A673 (cell line): ENCODE results near the gene CDK2AP2. TPM values are rescaled to one million over a fixed set of nuclear protein-coding genes. Genes with fewer than 3 reads are reported as not detected.

Source experiments
- BruUV-seq: library from RNA; stranded (reverse); fragments of 400-500 nt; replicated peaks from 2 replicates; lab custom pipeline; 2021; lab: Mats Ljungman, UMichigan
- CTCF ChIA-PET: fragments of 300-600 bp; sonication (Branson Sonifier 250); formaldehyde crosslinking; loops from one replicate; lab custom pipeline; 2022; ENCODE audit warnings: antibody characterized with exemption; lab: Charles Lee
- POLR2A ChIA-PET: fragments of 300-600 bp; sonication (Branson Sonifier 250); formaldehyde crosslinking; loops from one replicate; lab custom pipeline; 2022; ENCODE audit warnings: antibody characterized with exemption; ENCODE audit not compliant: low non-redundant PET; lab: Charles Lee
- DNase-seq: peaks from one replicate; pipeline ENCODE4 v3.0.0-alpha.2; 2015; ENCODE audit warnings: low spot score
- H3K27ac ChIP-seq: fragments of 200-600 bp; sonication (generic); 2 replicates; pipeline ENCODE4 v1.5.1; 2016; ENCODE audit warnings: mixed run types, low read depth, mild to moderate bottlenecking, mixed read lengths, antibody characterized with exemption, low read length; ENCODE audit not compliant: poor library complexity, severe bottlenecking
- H3K27me3 ChIP-seq: fragments of 200-600 bp; sonication (generic); replicated peaks from 2 replicates; pipeline ENCODE4 v1.6.1; 2017; ENCODE audit warnings: mixed run types, low read depth, mild to moderate bottlenecking, mixed read lengths, antibody characterized with exemption, low read length; ENCODE audit not compliant: insufficient read depth, poor library complexity
- H3K36me3 ChIP-seq: fragments of 200-600 bp; sonication (generic); 2 replicates; pipeline ENCODE4 v1.6.1; 2016; ENCODE audit warnings: mixed run types, mild to moderate bottlenecking, mixed read lengths, antibody characterized with exemption, low read length; ENCODE audit not compliant: insufficient read depth, poor library complexity, severe bottlenecking
- H3K4me1 ChIP-seq: fragments of 200-600 bp; sonication (generic); 2 replicates; pipeline ENCODE4 v1.6.1; 2017; ENCODE audit warnings: mixed run types, mild to moderate bottlenecking, mixed read lengths, antibody characterized with exemption, low read length; ENCODE audit not compliant: insufficient read depth, poor library complexity, severe bottlenecking
- H3K4me3 ChIP-seq: fragments of 200-600 bp; sonication (generic); 2 replicates; pipeline ENCODE4 v1.5.1; 2016; ENCODE audit warnings: low read depth, mixed run types, mild to moderate bottlenecking, mixed read lengths, low read length; ENCODE audit not compliant: poor library complexity, severe bottlenecking
- H3K9me3 ChIP-seq: fragments of 200-600 bp; sonication (generic); 2 replicates; pipeline ENCODE4 v1.6.1; 2016; ENCODE audit warnings: mixed run types, low read depth, mild to moderate bottlenecking, mixed read lengths, antibody characterized with exemption, low read length; ENCODE audit not compliant: poor library complexity, severe bottlenecking
- EZH2 ChIP-seq: fragments of 200-600 bp; sonication (generic); IDR thresholded peaks from 2 replicates; pipeline ENCODE4 v1.6.1; 2017; ENCODE audit warnings: borderline replicate concordance, low read depth, mild to moderate bottlenecking, mixed read lengths, antibody characterized with exemption, low read length; ENCODE audit not compliant: poor library complexity, severe bottlenecking
- intact Hi-C: fragments of 100-400 bp; cut with micrococcal nuclease; formaldehyde crosslinking; loops from one replicate; pipeline ENCODE4 v1.10.0; 2022; ENCODE audit not compliant: unreplicated experiment
- total RNA-seq: library from RNA; stranded (reverse); gene quantifications from 2 replicates; pipeline ENCODE4 v1.2.3, GENCODE V29; 2021
- TF ChIP-seq, protein P1 (sequence below): fragments of 300-800, 200-600 bp; sonication (generic); conservative IDR thresholded peaks from 2 replicates; pipeline ENCODE4 v1.5.1; 2017; ENCODE audit warnings: low read depth, mild to moderate bottlenecking, antibody characterized with exemption, low read length, moderate library complexity, mixed read lengths

Gene CDK2AP2
- total RNA-seq, 1 experiment from 2014 or later = 48.1 TPM

DNA sequence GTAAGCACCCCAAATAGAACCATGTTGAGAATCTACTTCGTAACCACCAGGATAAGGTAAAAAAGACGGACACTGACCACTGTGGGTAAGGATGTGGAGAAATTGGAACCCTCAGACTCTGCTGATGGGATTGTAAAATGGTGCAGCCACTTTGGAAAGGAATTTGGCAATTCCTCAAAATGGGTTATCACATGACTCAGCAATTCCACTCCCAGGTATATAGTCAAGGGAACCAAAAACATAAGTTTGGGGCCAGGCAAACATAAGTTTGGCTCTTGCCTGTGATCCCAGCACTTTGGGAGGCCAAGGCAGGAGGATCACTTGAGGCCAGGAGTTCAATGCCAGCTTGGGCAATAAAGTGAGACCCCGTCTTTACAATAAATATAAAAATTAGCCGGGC lies 20.4 kb upstream of the CDK2AP2 start:
- H3K36me3 ChIP-seq = no peaks in the 10 kb centered on the region
- intact Hi-C loops = no loop called here
- no peaks in the 10 kb centered on the region for H3K27me3 ChIP-seq
- no peak overlapping the region for H3K27ac ChIP-seq
- TF ChIP-seq, protein P1, sequence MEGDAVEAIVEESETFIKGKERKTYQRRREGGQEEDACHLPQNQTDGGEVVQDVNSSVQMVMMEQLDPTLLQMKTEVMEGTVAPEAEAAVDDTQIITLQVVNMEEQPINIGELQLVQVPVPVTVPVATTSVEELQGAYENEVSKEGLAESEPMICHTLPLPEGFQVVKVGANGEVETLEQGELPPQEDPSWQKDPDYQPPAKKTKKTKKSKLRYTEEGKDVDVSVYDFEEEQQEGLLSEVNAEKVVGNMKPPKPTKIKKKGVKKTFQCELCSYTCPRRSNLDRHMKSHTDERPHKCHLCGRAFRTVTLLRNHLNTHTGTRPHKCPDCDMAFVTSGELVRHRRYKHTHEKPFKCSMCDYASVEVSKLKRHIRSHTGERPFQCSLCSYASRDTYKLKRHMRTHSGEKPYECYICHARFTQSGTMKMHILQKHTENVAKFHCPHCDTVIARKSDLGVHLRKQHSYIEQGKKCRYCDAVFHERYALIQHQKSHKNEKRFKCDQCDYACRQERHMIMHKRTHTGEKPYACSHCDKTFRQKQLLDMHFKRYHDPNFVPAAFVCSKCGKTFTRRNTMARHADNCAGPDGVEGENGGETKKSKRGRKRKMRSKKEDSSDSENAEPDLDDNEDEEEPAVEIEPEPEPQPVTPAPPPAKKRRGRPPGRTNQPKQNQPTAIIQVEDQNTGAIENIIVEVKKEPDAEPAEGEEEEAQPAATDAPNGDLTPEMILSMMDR = no peak
- TF ChIP-seq EZH2 = no peak
- CTCF ChIA-PET = no interaction called here
- POLR2A ChIA-PET = no interaction called here
- no TSS peak for BruUV-seq
- H3K4me1 ChIP-seq = no peaks in the 10 kb centered on the region
- H3K4me3 ChIP-seq = no peak overlapping the region
- DNase-seq = no peak
- H3K9me3 ChIP-seq = peaks cover 8% of the 10 kb centered on the region

DNA sequence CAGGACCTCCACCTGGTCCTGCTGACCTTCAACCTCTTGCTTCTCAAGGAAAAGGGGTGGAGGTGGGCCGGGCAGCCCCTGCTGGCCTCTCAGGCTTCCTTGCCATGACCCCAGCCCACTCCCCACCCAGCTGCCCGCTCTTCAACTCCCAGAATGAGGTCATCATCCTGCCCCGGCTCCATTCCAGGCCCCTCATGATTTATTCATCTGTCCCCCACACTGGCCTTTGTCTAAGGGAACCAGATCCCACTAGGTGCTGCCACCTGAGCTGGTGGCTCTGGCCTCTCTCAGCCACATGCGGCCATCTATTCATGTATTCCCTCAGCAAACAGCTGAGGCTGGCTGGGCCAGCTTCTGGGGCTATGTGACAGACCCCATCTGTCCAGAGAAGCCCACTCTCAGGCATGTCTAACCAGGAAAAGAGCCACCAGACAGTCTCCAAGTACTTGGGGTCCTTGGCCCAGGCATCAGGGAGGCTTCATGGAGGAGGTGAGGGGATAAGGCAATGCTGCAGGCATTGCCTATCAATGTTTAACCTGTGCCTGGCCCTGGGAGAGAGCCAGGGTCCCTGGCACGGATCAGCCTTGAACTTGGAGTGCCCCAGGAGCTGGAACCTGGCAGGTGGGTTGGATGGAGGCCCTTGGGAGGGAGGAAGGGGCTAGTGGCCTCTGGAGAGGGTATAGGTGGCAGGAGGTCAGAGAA lies 17.5 kb upstream of the CDK2AP2 start:
- TF ChIP-seq, protein P1 = no peak
- TF ChIP-seq EZH2 = no peak
- Histone ChIP-seq H3K36me3 (no peaks in the 10 kb centered on the region), H3K27me3 (no peaks in the 10 kb centered on the region), H3K27ac (no peak overlapping the region), H3K9me3 (no peaks in the 10 kb centered on the region), H3K4me1 (no peaks in the 10 kb centered on the region), H3K4me3 (no peak overlapping the region)
- intact Hi-C loops = no loop called here
- no peak for DNase-seq
- BruUV-seq = no TSS peak
- POLR2A ChIA-PET = no interaction called here
- CTCF ChIA-PET = interaction anchor here (0.5 kb wide), 1 partner anchor 22 kb away, joined by 3 read pairs; no protein-coding TSS in a partner anchor

DNA sequence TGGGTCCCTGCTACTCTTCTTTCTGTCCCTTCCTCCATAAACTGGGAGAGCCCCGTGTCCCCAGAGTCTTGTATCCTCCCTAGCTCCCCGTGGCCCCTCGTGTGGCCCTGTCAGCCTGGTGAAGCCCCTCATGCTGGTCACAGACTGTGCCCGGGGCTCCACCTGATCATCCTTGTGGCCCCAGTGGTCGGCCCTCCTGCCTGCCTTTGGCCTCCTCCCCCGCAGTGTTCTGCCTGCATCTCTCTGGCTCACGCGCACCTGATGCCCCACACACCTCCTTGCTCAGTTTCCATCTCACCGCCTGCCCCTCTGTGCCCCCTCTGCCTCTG lies 16.5 kb upstream of the CDK2AP2 start:
- intact Hi-C loops = no loop called here
- Histone ChIP-seq H3K36me3 (no peaks in the 10 kb centered on the region), H3K27ac (no peak overlapping the region), H3K4me1 (no peaks in the 10 kb centered on the region), H3K4me3 (no peak overlapping the region), H3K9me3 (no peaks in the 10 kb centered on the region), H3K27me3 (no peaks in the 10 kb centered on the region)
- no peak for DNase-seq
- POLR2A ChIA-PET = no interaction called here
- CTCF ChIA-PET = no interaction called here
- no TSS peak for BruUV-seq
- no peak for TF ChIP-seq EZH2
- TF ChIP-seq, protein P1 = no peak
